GM18873 (cell line): Measurements from ENCODE around the gene DARS2.
"Not testable (repeated sequence)": the region's sequence is repeated elsewhere in the genome, so short reads cannot be mapped to it uniquely, and the experiment has no call there.

Source experiments
- ATAC-seq: cut with Tn5 transposase; IDR thresholded peaks from one replicate; pipeline ENCODE4 v1.9.1; 2021; ENCODE audit warnings: mild to moderate bottlenecking, moderate library complexity, moderate number of reproducible peaks; ENCODE audit not compliant: unreplicated experiment, low FRiP score

Gene DARS2

GRCh38 chr1:173861731-173862145 is 37.3 kb downstream of the DARS2 start:
- no peak for ATAC-seq

GRCh38 chr1:173862146-173862768 is 37.8 kb downstream of the DARS2 start:
- ATAC-seq, result not testable (repeated sequence)

- ATAC-seq, result no peak
Measured at GRCh38 chr1:173862769-173863223, 38.3 kb downstream of the DARS2 start.

- no peak for ATAC-seq
Measured at GRCh38 chr1:173863224-173864161, 39.0 kb downstream of the DARS2 start.

- no peak for ATAC-seq
Measured at GRCh38 chr1:173864179-173864867, 39.9 kb downstream of the DARS2 start.

- no peak for ATAC-seq
Measured at GRCh38 chr1:173865468-173866164, 41.1 kb downstream of the DARS2 start.

GRCh38 chr1:173866413-173867115 is 42.1 kb downstream of the DARS2 start:
- ATAC-seq, result no peak

GRCh38 chr1:173867141-173867752 is 42.8 kb downstream of the DARS2 start:
- ATAC-seq, result no peak

- peak; percentile 72 for ATAC-seq
Measured at GRCh38 chr1:173867753-173868265, 43.3 kb downstream of the DARS2 start, which contains the start of gene GAS5. Gene GAS5, minus strand, starts transcription at chr1:173867989.

GRCh38 chr1:173868266-173869020 is 44.0 kb downstream of the DARS2 start, which contains the start of gene ZBTB37:
Gene ZBTB37, plus strand, starts transcription at chr1:173868380. Its CDS starts 1,846 bp downstream, at chr1:173870226.
- peak; percentile 38 for ATAC-seq

- ATAC-seq, result no peak
Measured at GRCh38 chr1:173869021-173869359, 44.5 kb downstream of the DARS2 start.

- ATAC-seq, result no peak
Measured at GRCh38 chr1:173870252-173871075, 46.0 kb downstream of the DARS2 start.

- no peak for ATAC-seq
Measured at GRCh38 chr1:173871091-173871490, 46.6 kb downstream of the DARS2 start.

GRCh38 chr1:173871500-173871899 is 47.0 kb downstream of the DARS2 start:
- ATAC-seq, result no peak

GRCh38 chr1:173876732-173877131 is 52.3 kb downstream of the DARS2 start:
- no peak for ATAC-seq

- no peak for ATAC-seq
Measured at GRCh38 chr1:173878251-173878650, 53.8 kb downstream of the DARS2 start.

- ATAC-seq, result not testable (repeated sequence)
Measured at GRCh38 chr1:173881117-173881516, 56.6 kb downstream of the DARS2 start.
